IMR-90 (cell line): ENCODE data around the gene USP40. TPM values are rescaled to one million over a fixed set of nuclear protein-coding genes. Genes with fewer than 3 reads are reported as not detected.

Experiments used
- ATAC-seq: fragments of 200-7000 bp; cut with Tn5 transposase; 2 replicates; pipeline ENCODE4 v1.9.1; 2020; ENCODE audit warnings: low read depth, mild to moderate bottlenecking, moderate library complexity
- BruUV-seq: library from RNA; stranded (reverse); fragments of 400-500 nt; replicated peaks from 2 replicates; lab custom pipeline; 2021; lab: Mats Ljungman, UMichigan
- CTCF ChIA-PET: fragments of 300-600 bp; formaldehyde crosslinking; extraction: SDS; loops from one replicate; lab custom pipeline; 2021; ENCODE audit warnings: antibody characterized with exemption; lab: Yijun Ruan, JAX
- POLR2A ChIA-PET: fragments of 300-600 bp; sonication (Branson Sonifier 250); formaldehyde crosslinking; loops from one replicate; lab custom pipeline; 2022; ENCODE audit warnings: antibody characterized with exemption; ENCODE audit not compliant: unreplicated experiment; lab: Charles Lee
- DNase-seq: peaks from one replicate; pipeline ENCODE4 v3.0.0; 2013
- H2AFZ ChIP-seq: replicated peaks from 2 replicates; pipeline ENCODE3; 2013; ENCODE audit warnings: low read length, mild to moderate bottlenecking; ENCODE audit not compliant: poor library complexity
- H2AK5ac ChIP-seq: 2 replicates; pipeline ENCODE4 v1.6.1; 2013; ENCODE audit warnings: low read depth, low read length, inconsistent platforms
- H2AK9ac ChIP-seq: replicated peaks from 2 replicates; pipeline ENCODE3; 2013; ENCODE audit warnings: mild to moderate bottlenecking, low read depth, low read length, moderate library complexity; ENCODE audit not compliant: poor library complexity
- H2BK120ac ChIP-seq: 2 replicates; pipeline ENCODE4 v1.6.1; 2013; ENCODE audit warnings: low read depth, low read length, inconsistent platforms
- H2BK15ac ChIP-seq: 3 replicates; pipeline ENCODE4 v1.6.1; 2013; ENCODE audit warnings: low read depth, low read length, inconsistent platforms
- H2BK20ac ChIP-seq: 2 replicates; pipeline ENCODE4 v1.6.1; 2013; ENCODE audit warnings: low read depth, mild to moderate bottlenecking, inconsistent platforms, low read length, moderate library complexity
- H2BK5ac ChIP-seq: 2 replicates; pipeline ENCODE4 v1.6.1; 2013; ENCODE audit warnings: mild to moderate bottlenecking, low read depth, low read length, inconsistent platforms; ENCODE audit not compliant: poor library complexity, severe bottlenecking
- H3K14ac ChIP-seq: replicated peaks from 2 replicates; pipeline ENCODE4 v1.6.1; 2013; ENCODE audit warnings: low read depth, low read length, inconsistent platforms
- H3K18ac ChIP-seq: 2 replicates; pipeline ENCODE4 v1.6.1; 2013; ENCODE audit warnings: low read depth, low read length, control low read depth
- H3K23ac ChIP-seq: 2 replicates; pipeline ENCODE4 v1.6.1; 2013; ENCODE audit warnings: low read depth, low read length, inconsistent platforms
- H3K27ac ChIP-seq: 2 replicates; pipeline ENCODE4 v1.5.1; 2013; ENCODE audit warnings: mild to moderate bottlenecking, control low read depth, low read length; ENCODE audit not compliant: insufficient read depth
- H3K27me3 ChIP-seq: 2 replicates; pipeline ENCODE4 v1.6.1; 2013; ENCODE audit warnings: low read length; ENCODE audit not compliant: control insufficient read depth, insufficient read depth
- H3K36me3 ChIP-seq: 2 replicates; pipeline ENCODE4 v1.6.1; 2013; ENCODE audit warnings: low read length, mixed read lengths; ENCODE audit not compliant: control insufficient read depth, insufficient read depth
- H3K4ac ChIP-seq: 2 replicates; pipeline ENCODE4 v1.6.1; 2013; ENCODE audit warnings: low read depth, low read length, inconsistent platforms
- H3K4me1 ChIP-seq: 2 replicates; pipeline ENCODE4 v1.6.1; 2013; ENCODE audit warnings: low read length, mixed read lengths; ENCODE audit not compliant: control insufficient read depth, insufficient read depth
- H3K4me2 ChIP-seq: 2 replicates; pipeline ENCODE4 v1.6.1; 2013; ENCODE audit warnings: low read depth, mild to moderate bottlenecking, control low read depth, low read length, moderate library complexity
- H3K4me3 ChIP-seq: 2 replicates; pipeline ENCODE4 v1.5.1; 2013; ENCODE audit warnings: low read depth, mild to moderate bottlenecking, control low read depth, low read length, moderate library complexity; ENCODE audit not compliant: insufficient read depth
- H3K56ac ChIP-seq: 2 replicates; pipeline ENCODE4 v1.6.1; 2013; ENCODE audit warnings: low read length, inconsistent platforms; ENCODE audit not compliant: insufficient read depth; ENCODE audit errors: extremely low read depth
- H3K79me1 ChIP-seq, 2 experiments: 2 replicates each; pipeline ENCODE4 v1.6.1; 2013; ENCODE audit warnings: low read length in 2 of 2, inconsistent platforms in 1 of 2, low read depth in 1 of 2
- H3K9ac ChIP-seq: 2 replicates; pipeline ENCODE4 v1.6.1; 2013; ENCODE audit warnings: low read depth, low read length, control low read depth
- H3K9me1 ChIP-seq: 2 replicates; pipeline ENCODE4 v1.6.1; 2013; ENCODE audit warnings: low read length, inconsistent platforms; ENCODE audit not compliant: insufficient read depth
- H3K9me3 ChIP-seq: 2 replicates; pipeline ENCODE4 v1.6.1; 2013; ENCODE audit warnings: low read length; ENCODE audit not compliant: control insufficient read depth, insufficient read depth
- H4K20me1 ChIP-seq: 2 replicates; pipeline ENCODE4 v1.6.1; 2013; ENCODE audit warnings: low read length, inconsistent platforms; ENCODE audit not compliant: insufficient read depth
- H4K5ac ChIP-seq: 2 replicates; pipeline ENCODE4 v1.6.1; 2013; ENCODE audit warnings: mild to moderate bottlenecking, low read depth, low read length, control low read depth
- H4K8ac ChIP-seq, 2 experiments: 2 replicates each; pipeline ENCODE4 v1.6.1; 2013; ENCODE audit warnings: low read depth in 2 of 2, low read length in 2 of 2, control low read depth in 1 of 2, inconsistent platforms in 1 of 2
- H4K91ac ChIP-seq: 2 replicates; pipeline ENCODE4 v1.6.1; 2013; ENCODE audit warnings: low read depth, low read length, inconsistent platforms; ENCODE audit not compliant: insufficient read depth
- ELK1 ChIP-seq: fragments of 150-350 bp; IDR thresholded peaks from 2 replicates; pipeline ENCODE4 v1.6.1; 2016; ENCODE audit warnings: low read depth, mild to moderate bottlenecking, low read length, moderate library complexity, borderline replicate concordance
- MAFK ChIP-seq: IDR thresholded peaks from 2 replicates; pipeline ENCODE4 v1.6.1; 2012; ENCODE audit warnings: low read depth, low read length, improper control_type of control experiment
- MAZ ChIP-seq: IDR thresholded peaks from 2 replicates; pipeline ENCODE4 v1.6.1; 2012; ENCODE audit warnings: low read depth, mild to moderate bottlenecking, low read length, improper control_type of control experiment, moderate library complexity, borderline replicate concordance
- SMC3 ChIP-seq: fragments of 150-350 bp; IDR thresholded peaks from 2 replicates; pipeline ENCODE4 v1.6.1; 2016; ENCODE audit warnings: low read depth, mild to moderate bottlenecking, antibody characterized with exemption, low read length, moderate library complexity
- USF2 ChIP-seq: fragments of 150-350 bp; IDR thresholded peaks from 2 replicates; pipeline ENCODE4 v1.6.1; 2017; ENCODE audit warnings: mild to moderate bottlenecking, antibody characterized with exemption, low read length, low read depth
- WGBS, 2 experiments: methylation state at CpG; one replicate each; pipeline versions ENCODE4 v1.1.5 to v1.1.7; 2013; ENCODE audit warnings: missing lambda C conversion rate in 2 of 2; ENCODE audit not compliant: insufficient read length in 1 of 2; ENCODE audit errors: extremely low coverage in 2 of 2; 5-methylcytosine and 5-hydroxymethylcytosine counted together
- dilution Hi-C: fragments of 300-500 bp; cut with HindIII; formaldehyde crosslinking; loops from one replicate; pipeline ENCODE4 v1.14.3; 2018; ENCODE audit warnings: low sequenced_read_pairs; ENCODE audit not compliant: unreplicated experiment
- in situ Hi-C: fragments of 300-500 bp; cut with MboI; formaldehyde crosslinking; loops from 3 replicates; pipeline ENCODE4 v1.14.3; 2019; ENCODE audit warnings: low sequenced_read_pairs, inconsistent platforms, mixed read lengths
- intact Hi-C: fragments of 100-400 bp; cut with micrococcal nuclease; formaldehyde crosslinking; loops from 2 replicates; pipeline ENCODE4 v1.10.0; 2022
- polyA plus RNA-seq, 3 experiments: library from polyadenylated mRNA; depleted of rRNA; stranded (reverse); fragments of >200 nt; gene quantifications; 2 replicates each; pipeline ENCODE4 v1.2.3, GENCODE V29; 2012; ENCODE audit warnings: low replicate concordance in 1 of 3
- total RNA-seq: library from RNA; depleted of rRNA; stranded (reverse); fragments of >200 nt; gene quantifications from 2 replicates; pipeline ENCODE4 v1.2.3, GENCODE V29; 2012

Gene USP40
- total and polyA plus RNA-seq, 2 of the 4 experiments (the other 2 are of a cell fraction) = 30.1 to 30.8 TPM

DNA sequence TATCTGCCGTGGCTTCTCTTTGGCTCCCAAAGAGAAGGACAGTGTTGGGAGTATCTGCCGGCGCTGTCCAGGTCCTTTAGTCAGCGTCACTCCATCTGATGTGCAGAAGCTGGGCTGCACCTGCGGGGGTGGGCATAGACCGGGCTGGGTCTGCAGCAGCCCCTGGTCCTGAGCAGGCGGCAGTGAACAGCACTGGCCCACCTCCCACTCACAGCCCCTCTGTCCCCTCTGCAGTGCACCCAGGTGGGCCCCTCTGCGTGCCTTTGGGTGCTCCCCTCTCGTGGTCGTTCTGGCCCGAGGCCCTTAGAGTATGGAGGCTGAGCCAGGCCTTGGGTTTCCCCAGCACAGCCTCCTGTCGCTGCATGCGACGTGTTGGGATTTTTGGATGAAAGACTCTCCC lies 95.7 kb downstream of the USP40 start:
- Histone ChIP-seq H2BK120ac (no peak overlapping the region), H2BK5ac (no peak overlapping the region), H3K27me3 (no peaks in the 10 kb centered on the region), H3K36me3 (peaks cover 32% of the 10 kb centered on the region), H2AFZ (no peak overlapping the region), H4K5ac (no peak overlapping the region), H3K4me2 (no peak overlapping the region), H4K91ac (no peak overlapping the region), H3K9me1 (peaks cover 2% of the 10 kb centered on the region; the same call in 1 of the 2 replicates), H3K4me1 (peaks cover 5% of the 10 kb centered on the region), H4K8ac (no peak overlapping the region), H3K14ac (no peak overlapping the region), H4K20me1 (no peaks in the 10 kb centered on the region), H2BK15ac (no peak overlapping the region), H3K9ac (no peak overlapping the region), H2BK20ac (no peak overlapping the region), H3K27ac (no peak overlapping the region), H3K18ac (no peak overlapping the region), H3K4ac (no peak overlapping the region), H3K9me3 (no peaks in the 10 kb centered on the region), H3K56ac (no peak overlapping the region), H3K4me3 (no peak overlapping the region), H3K79me1 (no peaks in the 10 kb centered on the region; a peak in 1 of 4 replicates), H3K23ac (no peak overlapping the region), H2AK9ac (no peak overlapping the region), H2AK5ac (no peak overlapping the region)
- BruUV-seq = no TSS peak
- no peak for TF ChIP-seq ELK1
- no peak for TF ChIP-seq SMC3
- no peak for TF ChIP-seq MAFK
- TF ChIP-seq MAZ = no peak
- TF ChIP-seq USF2 = no peak
- dilution Hi-C loops (no loop called here), in situ Hi-C loops (loop anchor here (25.0 kb wide), 1 partner anchor 366 kb away; no protein-coding TSS in a partner anchor), intact Hi-C loops (no loop called here)
- POLR2A ChIA-PET = no interaction called here
- DNase-seq = no peak
- CTCF ChIA-PET = no interaction called here
- no peak for ATAC-seq
- WGBS, 2 experiments = 96% methylated on average over 4 of the region's 14 CpGs; no CpG with 5 or more reads in 1 of the 2 experiments
